AG09309 (cell line): ENCODE data around the gene ARHGAP1.

ENCODE experiments used
- DNase-seq: peaks from one replicate; pipeline ENCODE4 v3.0.0-alpha.2; 2010; ENCODE audit warnings: low read depth
- H3K4me3 ChIP-seq: 2 replicates; pipeline ENCODE4 v1.5.1; 2011; ENCODE audit warnings: mild to moderate bottlenecking, low read depth, low read length, moderate library complexity; ENCODE audit not compliant: control insufficient read depth
- CTCF ChIP-seq: IDR thresholded peaks from 2 replicates; pipeline ENCODE4 v1.5.1; 2011; ENCODE audit warnings: mild to moderate bottlenecking, low read depth, low read length, inconsistent platforms; ENCODE audit not compliant: insufficient read depth, control insufficient read depth; ENCODE audit errors: missing control alignments

Gene ARHGAP1

GRCh38 chr11:46724088-46724487 lies 23.7 kb upstream of the ARHGAP1 start:
- no peak for TF ChIP-seq CTCF
- no peak for DNase-seq
- H3K4me3 ChIP-seq, result no peak overlapping the region

- H3K4me3 ChIP-seq, result no peak overlapping the region
- TF ChIP-seq CTCF, result no peak
- DNase-seq, result no peak
These were observed 22.9 kb upstream of the ARHGAP1 start for GRCh38 chr11:46723359-46723680.

- no peak overlapping the region for H3K4me3 ChIP-seq
- DNase-seq, result no peak
- no peak for TF ChIP-seq CTCF
These were observed 22.3 kb upstream of the ARHGAP1 start for GRCh38 chr11:46722566-46723358.

- no peak overlapping the region for H3K4me3 ChIP-seq
- no peak for DNase-seq
- TF ChIP-seq CTCF, result no peak
These were observed 20.9 kb upstream of the ARHGAP1 start for GRCh38 chr11:46721286-46721685.

GRCh38 chr11:46719543-46720218 lies 19.3 kb upstream of the ARHGAP1 start:
- no peak for TF ChIP-seq CTCF
- no peak overlapping the region for H3K4me3 ChIP-seq
- no peak for DNase-seq

GRCh38 chr11:46719048-46719542 lies 18.7 kb upstream of the ARHGAP1 start, which contains the start of gene F2:
Gene F2 (plus strand): TSS chr11:46719213. CDS start chr11:46719236, 23 bp downstream.
- no peak for TF ChIP-seq CTCF
- no peak within 1 kb of the TSS for H3K4me3 ChIP-seq
- DNase-seq, result no peak
